HG03565 (cell line): ENCODE data around the gene DNAAF3.
"Not testable (repeated sequence)": the region's sequence is repeated elsewhere in the genome, so short reads cannot be mapped to it uniquely, and the experiment has no call there.

Source experiments
- ATAC-seq: cut with Tn5 transposase; IDR thresholded peaks from one replicate; pipeline ENCODE4 v1.9.1; 2021; ENCODE audit warnings: mild to moderate bottlenecking, moderate library complexity; ENCODE audit not compliant: unreplicated experiment

Gene DNAAF3

GRCh38 chr19:55155784-55156183 is 10.6 kb downstream of the DNAAF3 start:
- not testable (repeated sequence) for ATAC-seq

GRCh38 chr19:55153652-55154264 is 12.7 kb downstream of the DNAAF3 start:
- no peak for ATAC-seq

GRCh38 chr19:55152017-55152416 is 14.4 kb downstream of the DNAAF3 start:
- ATAC-seq = no peak

DNA sequence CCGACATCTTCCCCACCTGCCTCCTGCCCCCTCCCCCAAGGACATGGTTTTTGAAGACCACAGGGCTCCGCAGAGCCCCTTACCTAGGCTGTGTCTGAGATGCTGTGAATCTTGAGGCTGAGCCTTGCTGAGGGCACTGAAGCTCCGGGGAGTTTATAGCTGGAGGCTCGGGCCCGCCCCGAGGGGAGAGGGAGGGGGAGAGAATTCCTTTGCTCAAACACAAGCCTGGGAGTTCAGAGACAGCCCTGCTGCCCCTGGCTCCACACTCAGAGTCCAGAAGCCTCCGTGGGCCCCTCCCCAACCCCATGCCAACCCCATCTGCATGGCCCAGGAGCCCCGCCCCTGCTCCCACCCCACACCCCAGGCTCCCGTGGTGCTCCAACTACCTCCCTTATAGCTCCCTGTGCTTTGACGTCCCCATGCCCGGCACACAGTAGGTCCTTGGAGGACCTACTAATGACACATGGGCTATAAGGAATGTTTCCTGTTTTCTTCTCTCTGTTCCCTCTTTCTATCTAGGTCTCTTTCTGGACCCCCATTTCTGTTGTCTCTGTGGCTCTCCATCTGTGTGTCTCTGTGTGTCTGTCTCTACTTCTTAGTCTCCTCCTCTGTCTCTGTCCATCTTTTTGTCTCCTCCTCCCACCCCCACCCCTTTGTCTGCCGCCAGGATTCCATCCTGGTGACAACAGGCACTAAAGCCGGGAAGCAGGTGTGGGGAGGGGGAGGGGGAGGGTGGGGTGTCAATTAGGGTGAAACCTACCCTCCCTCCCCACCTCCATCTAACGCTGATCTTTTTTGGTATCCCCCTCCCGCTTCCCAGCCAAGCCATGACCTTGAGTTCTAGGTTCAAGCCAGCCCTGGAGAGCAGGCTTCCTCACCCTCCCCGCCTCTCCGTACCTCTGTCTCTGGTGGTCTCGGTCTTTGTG is 17.1 kb downstream of the DNAAF3 start, which contains the start of gene TNNT1:
Gene TNNT1 (minus strand): TSS at position 129 of the 926 bp plus-strand sequence. CDS start 2,049 bp downstream, outside the sequence.
- no peak for ATAC-seq

DNA sequence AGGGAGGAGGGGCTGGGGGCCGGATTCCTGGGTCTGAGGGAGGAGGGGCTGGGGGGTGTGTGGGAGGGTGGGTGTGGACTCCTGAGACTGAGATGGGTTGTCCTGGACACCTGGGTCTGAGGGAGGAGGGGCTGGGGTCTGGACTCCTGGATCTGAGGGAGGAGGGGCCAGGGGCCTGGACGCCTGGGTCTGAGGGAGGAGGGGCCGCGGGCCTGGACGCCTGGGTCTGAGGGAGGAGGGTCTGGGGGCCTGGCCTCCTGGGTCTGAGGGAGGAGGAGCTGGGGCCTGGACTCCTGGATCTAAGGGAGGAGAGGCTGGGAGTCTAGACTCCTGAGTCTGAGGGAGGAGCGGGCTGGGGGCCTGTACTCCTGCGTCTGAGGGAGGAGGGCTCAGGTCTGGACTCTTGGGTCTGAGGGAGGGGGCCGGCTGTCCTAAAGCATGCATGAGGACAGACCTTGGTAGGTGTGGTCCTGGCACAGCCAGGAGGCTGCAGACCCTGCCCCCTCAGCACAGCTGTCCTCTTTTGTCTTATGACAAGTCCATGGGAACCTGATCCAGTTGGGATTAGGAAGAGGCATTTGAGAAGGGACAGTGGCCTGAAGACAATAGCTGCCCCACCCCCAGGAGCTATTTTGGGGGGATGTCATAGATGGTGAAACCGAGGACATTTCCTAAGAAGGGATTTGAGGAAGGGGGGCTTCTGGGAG is 18.7 kb downstream of the DNAAF3 start:
- ATAC-seq = no peak

DNA sequence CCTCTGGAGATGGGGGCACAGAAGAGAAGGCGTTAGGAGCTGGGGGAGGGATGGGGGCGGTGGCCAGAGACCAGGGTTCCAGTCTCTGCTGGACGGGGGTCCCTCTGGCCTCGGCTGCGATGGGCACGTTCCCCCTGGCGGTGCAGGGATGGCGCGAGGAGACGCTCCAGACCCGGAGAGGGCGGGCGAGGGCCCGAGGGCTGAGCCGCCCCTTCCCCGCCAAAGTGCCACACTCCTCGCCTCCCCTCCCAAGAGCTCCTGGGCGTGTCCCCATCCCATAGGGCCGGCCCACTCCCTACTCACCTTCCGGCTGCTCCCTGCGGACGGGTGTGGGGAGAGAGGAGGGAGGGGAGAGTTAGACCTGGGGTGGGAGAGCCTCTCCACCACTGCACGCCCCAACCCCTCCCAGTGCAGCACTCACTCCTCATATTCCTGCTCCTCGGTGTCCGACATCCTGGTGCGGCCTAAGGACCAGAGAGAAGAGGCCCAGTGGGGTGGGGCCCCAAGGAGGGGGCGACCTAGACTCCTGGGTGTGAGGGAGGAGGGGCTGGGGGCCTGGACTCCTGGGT is 19.6 kb downstream of the DNAAF3 start:
- no peak for ATAC-seq

DNA sequence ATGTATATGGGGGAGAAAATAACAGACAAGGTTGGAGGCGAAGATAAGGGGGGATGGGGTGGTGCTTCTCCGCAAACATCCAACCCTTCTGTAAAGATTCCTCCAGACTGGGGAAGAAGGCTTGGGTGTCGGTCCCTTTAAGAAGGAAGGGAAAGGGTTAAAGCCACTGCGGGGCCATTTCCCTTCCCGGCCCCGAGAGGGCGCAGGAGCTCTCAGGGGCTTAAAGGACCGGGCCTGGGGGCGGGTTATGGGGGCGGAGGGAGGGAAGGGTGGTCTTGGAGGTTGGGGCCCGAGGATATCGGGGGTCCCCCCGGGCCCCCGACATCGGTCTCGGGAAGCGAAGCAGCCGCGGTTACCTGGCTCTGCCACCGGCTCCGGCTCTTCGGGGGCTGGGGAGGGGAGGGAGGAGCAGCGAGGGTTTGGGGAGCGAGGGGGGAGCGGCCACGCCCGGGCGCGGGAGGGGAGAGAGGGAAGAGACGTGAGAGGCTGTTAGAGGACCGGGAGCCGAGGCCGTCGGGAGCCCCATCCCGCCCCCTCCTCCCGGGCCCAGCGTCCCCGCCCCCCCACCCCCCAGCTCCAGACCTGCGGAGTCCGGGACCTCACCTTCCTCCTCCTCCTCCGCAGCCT is 20.2 kb downstream of the DNAAF3 start:
- no peak for ATAC-seq

DNA sequence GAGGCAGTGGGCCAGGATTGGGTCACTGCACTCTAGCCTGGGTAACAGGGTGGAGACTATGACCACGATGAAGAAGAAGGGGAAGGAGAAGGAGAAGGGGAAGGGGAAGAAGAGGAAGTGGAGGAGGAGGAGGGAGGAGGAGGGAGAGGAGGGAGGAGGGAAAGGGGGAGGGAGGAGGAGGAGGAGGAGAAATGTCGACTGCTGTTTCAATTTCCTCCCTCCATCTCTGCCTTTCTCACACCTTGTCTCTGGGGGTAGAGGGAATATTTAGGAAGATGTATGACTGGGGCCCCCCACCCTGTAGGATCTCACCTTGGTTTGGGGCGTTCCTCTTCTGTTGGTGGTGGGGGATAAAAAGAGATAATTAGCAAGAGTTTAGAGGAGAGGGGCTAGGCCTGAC is 21.2 kb downstream of the DNAAF3 start:
- ATAC-seq = no peak

DNA sequence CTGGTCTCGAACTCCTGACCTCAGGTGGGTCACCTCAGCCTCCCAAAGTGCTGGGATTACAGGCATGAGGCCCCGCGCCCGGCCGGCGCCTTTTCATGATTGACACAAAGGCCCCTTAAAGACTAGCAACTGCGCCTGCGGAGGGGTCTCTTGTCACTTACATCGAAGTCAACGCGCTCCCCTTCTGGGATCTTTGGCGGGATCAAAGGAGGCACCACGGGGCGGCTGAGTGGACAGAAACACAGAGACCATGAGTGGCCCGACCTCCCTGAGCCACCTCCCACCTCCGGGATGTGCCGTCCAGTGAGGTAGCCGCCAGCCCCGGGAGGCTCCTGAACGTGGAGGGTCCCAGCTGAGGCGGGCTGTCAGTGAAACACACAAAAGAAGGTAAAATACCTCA is 24.7 kb downstream of the DNAAF3 start:
- ATAC-seq = no peak

- no peak for ATAC-seq
These were observed 28.5 kb downstream of the DNAAF3 start for GRCh38 chr19:55137915-55138314.

- no peak for ATAC-seq
These were observed 29.9 kb downstream of the DNAAF3 start for GRCh38 chr19:55136399-55137102.

DNA sequence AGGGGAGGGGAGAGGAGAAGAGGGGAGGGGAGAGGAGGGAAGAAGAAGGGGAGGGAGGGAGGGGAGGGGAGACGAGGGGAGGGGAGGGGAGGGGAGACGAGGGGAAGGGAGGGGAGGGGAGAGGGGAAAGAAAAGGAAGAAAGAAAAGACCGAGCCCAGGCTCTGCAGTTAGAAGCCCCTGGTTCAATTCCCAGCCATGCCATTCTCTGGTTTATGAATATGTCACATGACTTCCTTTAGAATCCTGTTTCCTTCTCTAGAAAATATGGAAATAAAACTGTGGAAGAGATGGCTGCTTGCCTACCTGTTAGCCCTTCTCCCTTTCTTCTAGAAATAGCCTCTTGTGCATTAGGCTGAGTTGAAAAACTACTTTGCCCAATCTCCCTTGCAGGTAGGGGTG is 31.7 kb downstream of the DNAAF3 start:
- ATAC-seq = no peak

DNA sequence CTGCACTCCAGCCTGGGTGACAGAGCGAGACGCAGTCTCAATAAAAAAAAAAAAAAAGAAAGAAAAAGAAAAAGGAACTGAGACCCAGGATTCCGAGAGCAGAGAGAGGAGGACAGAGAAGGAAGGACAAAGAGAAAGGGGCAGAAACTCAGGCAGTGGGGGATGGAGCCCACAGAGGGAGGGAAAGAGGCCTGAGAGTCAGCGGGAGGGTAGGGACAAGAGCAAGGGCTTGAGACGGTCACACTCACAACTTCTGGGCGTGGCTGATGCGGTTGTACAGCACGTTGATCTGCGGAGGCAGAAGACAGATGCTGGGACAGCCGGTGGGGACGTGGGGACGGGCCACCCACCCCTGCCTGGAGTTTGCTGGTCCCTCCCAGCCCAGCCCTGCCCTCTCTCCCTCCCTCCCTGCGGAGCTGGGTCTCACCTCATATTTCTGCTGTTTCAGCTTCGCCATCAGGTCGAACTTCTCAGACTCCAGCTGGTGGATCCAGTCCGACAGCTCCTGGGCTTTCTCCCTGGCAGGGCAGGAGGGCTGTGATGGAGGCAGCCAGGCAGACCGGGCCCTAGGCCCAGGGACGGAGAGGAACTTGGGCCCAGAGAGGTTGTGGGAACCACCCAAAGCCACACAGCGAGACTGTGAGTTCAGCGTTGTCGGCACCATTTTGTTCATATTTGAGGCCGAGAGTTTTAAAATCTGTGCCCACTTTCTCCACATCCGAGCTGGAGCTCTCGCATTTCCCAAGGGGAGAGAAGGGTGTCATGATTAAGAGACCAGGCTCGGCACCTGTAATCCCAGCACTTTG is 32.6 kb downstream of the DNAAF3 start:
- ATAC-seq = no peak

- ATAC-seq = no peak
These were observed 33.8 kb downstream of the DNAAF3 start for GRCh38 chr19:55132453-55133129.

DNA sequence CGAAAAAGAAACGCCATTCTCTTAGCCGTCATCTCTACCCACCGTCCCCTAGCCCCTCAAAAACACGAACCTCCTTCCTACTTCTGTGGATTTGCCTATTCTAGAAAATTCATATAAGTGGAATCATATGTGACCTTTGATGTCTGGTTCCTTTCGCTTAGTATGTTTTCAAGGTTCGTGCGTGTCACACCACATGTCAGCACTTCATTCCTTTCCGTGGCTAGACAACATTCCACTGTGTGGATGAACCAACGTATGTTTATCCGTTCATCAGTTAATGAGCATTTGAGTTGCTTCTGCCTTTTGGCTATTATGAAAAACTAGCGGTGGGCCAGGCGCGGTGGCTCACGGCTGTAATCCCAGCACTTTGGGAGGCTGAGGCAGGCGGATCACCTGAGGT is 35.0 kb downstream of the DNAAF3 start:
- no peak for ATAC-seq

GRCh38 chr19:55119053-55119452 is 47.4 kb downstream of the DNAAF3 start:
- no peak for ATAC-seq

DNA sequence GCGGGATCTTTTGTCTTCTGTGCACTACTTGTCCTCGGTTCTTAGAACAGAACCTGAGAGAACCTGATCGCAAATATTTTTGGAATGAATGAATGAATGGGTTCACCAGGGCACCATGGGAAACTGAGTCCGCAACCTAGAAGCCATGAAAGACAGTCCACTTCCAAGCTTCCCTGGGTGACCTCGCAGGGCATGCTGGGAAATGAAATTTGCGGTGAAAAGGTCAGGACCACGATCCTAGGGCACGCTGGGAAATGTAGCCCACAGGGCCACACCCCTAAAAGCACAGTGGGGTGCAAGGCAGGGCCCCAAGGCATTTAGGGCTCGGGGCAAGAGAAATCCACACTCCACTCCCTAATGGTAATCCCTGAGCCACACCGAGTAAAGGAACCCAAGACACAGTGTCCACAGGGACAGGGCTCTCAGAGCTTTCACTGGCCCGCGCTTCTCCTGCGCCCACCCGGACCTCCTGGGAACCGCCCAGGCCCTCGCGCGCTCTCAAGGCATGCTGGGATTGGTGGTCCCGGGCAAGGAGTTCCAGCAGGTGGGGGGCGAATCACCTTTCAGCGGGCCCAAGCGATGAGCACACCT is 47.9 kb downstream of the DNAAF3 start:
- no peak for ATAC-seq

DNA sequence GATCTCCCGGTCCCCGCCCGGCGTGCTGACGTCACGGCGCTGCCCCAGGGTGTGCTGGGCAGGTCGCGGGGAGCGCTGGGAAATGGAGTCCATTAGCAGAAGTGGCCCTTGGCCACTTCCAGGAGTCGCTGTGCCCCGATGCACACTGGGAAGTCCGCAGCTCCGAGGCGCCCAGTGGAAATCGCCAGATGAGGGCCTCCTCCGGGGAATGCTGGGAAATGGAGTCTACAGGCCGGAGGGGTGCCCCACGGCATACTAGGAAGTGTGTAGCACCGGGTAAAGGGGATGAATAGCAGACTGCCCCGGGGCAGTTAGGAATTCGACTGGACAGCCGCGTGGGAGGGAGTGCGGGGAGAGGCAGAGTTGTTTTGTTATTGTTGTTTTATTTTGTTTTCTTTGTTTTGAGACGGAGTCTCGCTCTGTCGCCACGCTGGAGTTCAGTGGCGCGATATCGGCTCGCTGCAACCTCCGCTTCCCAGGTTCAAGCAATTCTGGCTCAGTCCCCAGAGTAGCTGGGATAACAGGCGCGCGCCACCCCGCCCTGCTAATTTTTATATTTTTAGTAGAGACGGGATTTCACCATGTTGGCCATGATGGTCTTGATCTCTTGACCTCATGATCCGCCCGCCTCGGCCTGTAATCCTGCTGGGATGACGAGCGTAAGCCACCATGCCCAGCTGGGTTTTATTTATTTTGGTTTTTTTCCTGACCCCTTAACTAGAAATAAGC is 48.6 kb downstream of the DNAAF3 start:
- ATAC-seq = peak; percentile 85
